Measurements from ENCODE around the gene GAS1. TPM values are rescaled to one million over a fixed set of nuclear protein-coding genes. Genes with fewer than 3 reads are reported as not detected.
A peak's percentile ranks its signal among the peaks of the same experiment; 100 is the strongest.

Gene GAS1
- total RNA-seq, 4 donors from 2014 or later = 27.0 to 328 (median 97.9) TPM

GRCh38 chr9:86977205-86977835 is 30.0 kb upstream of the GAS1 start:
- no peak for TF ChIP-seq CTCF (IDR thresholded peaks at IDR 0.05)
- no peak for DNase-seq (ENCODE audit: low spot score)
- ATAC-seq (ENCODE audit: low FRiP score) = no peak

DNA sequence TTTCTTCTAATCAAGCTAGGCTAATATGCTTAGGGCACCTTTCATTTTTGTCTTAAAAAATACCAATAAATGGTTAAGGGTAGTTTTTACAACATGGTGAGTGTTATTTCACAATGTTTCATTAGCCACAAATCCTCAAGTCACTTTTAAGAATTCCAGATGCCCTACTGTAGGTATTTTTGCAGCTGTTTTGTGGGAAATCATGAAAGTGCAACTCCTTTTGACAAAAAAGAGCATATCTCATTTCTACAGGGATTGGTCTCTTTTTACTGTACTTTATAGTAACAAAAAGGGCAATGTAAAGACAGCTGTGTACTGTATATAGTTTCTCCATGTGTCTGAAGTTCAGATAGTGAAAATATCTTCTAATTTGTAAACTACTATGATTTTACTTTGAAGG is 28.3 kb upstream of the GAS1 start:
- no peak for DNase-seq (ENCODE audit: low spot score)
- no peak for TF ChIP-seq CTCF (IDR thresholded peaks at IDR 0.05)
- ATAC-seq (ENCODE audit: low FRiP score) = no peak

DNA sequence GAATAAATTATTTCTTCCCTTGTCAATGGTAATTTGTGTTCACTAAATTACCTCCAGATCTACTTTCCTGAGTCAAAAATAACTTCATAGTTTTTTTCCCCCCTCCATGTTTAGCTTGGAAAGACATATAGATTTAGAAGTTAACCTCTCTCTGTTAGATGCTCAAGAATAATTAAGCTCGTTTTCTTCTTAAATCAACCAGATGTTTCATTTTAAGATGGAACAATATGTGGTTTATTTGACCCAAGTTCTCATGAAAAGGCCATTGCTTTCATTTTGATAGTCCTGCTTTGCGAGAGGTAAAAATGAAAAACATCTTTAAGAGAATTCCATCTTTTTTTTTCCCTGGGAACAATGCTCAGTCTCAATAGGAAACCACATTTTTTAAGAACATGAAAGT is 27.7 kb upstream of the GAS1 start:
- ATAC-seq (ENCODE audit: low FRiP score) = no peak
- DNase-seq (ENCODE audit: low spot score) = no peak
- no peak for TF ChIP-seq CTCF (IDR thresholded peaks at IDR 0.05)

GRCh38 chr9:86974421-86974820 is 27.1 kb upstream of the GAS1 start:
- no peak for ATAC-seq (ENCODE audit: low FRiP score)
- DNase-seq (ENCODE audit: low spot score) = no peak
- TF ChIP-seq CTCF (IDR thresholded peaks at IDR 0.05) = no peak

DNA sequence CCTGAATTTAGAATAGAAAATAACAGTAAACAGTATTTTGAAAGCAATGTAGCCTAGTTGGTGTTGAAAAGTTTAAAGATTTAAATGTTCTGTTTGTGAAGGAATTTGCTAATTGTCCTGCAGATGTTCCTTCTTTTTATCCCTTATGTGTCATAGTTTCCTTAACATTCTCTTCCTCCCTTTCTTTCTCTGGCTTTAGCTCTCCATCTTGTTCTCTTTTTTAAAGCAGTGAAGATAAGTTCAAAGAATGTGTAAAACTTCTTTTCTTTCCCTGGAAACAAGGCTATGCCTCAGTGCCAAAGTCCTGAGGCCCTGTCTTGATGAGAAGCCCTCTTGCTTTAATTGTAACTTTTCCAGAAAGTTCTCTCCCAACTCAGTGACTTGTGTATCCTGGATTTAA is 24.4 kb upstream of the GAS1 start:
- no peak for DNase-seq (ENCODE audit: low spot score)
- TF ChIP-seq CTCF (IDR thresholded peaks at IDR 0.05) = no peak
- ATAC-seq (ENCODE audit: low FRiP score) = no peak

DNA sequence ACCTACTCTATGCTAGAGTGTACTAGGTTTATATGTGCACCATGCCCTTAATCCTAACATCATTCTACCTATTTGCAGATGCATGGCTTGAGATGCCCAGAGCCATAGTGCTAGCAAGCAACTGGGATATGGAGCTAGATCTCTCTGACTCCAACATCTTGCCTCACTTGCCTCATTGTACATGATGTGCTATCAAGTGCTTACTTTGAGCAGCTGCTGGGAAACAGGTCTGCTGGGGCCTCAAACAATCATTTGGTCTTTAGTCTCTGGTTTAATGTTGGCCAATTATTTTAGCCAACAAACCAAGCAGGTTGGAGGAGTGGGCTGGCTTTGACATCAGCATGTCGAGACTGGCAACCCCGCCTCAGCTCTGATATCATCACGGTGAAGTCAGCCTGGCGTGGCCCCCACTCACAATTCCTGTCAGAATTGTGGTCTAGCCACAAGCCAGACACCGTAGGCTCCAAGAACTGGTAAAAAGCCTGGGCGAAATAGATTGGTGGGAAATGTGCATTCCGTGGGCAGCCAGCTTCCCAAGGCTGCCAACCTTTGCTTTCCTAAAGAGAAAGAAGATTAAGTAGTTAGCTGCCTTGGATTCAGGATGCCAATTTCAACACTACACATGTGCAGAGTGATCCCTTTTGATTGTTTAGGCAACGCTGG is 21.1 kb upstream of the GAS1 start:
- peak; percentile 48 for ATAC-seq (ENCODE audit: low FRiP score)
- DNase-seq (ENCODE audit: low spot score) = no peak
- TF ChIP-seq CTCF (IDR thresholded peaks at IDR 0.05) = no peak
